Skeletal muscle tissue (tissue), 4 donors: Measurements from ENCODE around the gene SLC29A1. TPM values are rescaled to one million over a fixed set of nuclear protein-coding genes. Genes with fewer than 3 reads are reported as not detected.

Experiments
- H3K27ac ChIP-seq: one replicate; pipeline ENCODE4 v1.7.0; 2013; ENCODE audit warnings: mild to moderate bottlenecking, low read depth, low read length, inconsistent platforms
- H3K27me3 ChIP-seq, 3 donors: one replicate each; pipeline ENCODE4 v1.7.0; 2013; ENCODE audit warnings: low read length in 3 of 3; ENCODE audit not compliant: control insufficient read depth in 3 of 3, insufficient read depth in 3 of 3
- H3K36me3 ChIP-seq, 3 donors: one replicate each; pipeline ENCODE4 v1.7.0; 2013; ENCODE audit warnings: low read length in 3 of 3; ENCODE audit not compliant: control insufficient read depth in 3 of 3, insufficient read depth in 3 of 3
- H3K4me1 ChIP-seq, 3 donors: one replicate each; pipeline ENCODE4 v1.7.0; 2013; ENCODE audit warnings: low read length in 3 of 3, mild to moderate bottlenecking in 3 of 3; ENCODE audit not compliant: control insufficient read depth in 3 of 3, insufficient read depth in 3 of 3
- H3K4me3 ChIP-seq, 3 donors: one replicate each; pipeline ENCODE4 v1.7.0; 2013; ENCODE audit warnings: low read length in 3 of 3
- H3K9ac ChIP-seq, 3 donors: one replicate each; pipeline ENCODE4 v1.7.0; 2013; ENCODE audit warnings: low read length in 3 of 3, mild to moderate bottlenecking in 3 of 3, moderate library complexity in 2 of 3, low read depth in 1 of 3
- H3K9me3 ChIP-seq, 3 donors: one replicate each; pipeline ENCODE4 v1.7.0; 2013; ENCODE audit warnings: low read length in 3 of 3; ENCODE audit not compliant: control insufficient read depth in 3 of 3
- total RNA-seq: library from RNA; depleted of rRNA; stranded (reverse); fragments of >200 nt; gene quantifications from one replicate; pipeline ENCODE4 v1.2.3, GENCODE V29; 2014
- donor health status: Osteomylitis.

SLC29A1 gene
- total RNA-seq = 14.6 TPM

DNA sequence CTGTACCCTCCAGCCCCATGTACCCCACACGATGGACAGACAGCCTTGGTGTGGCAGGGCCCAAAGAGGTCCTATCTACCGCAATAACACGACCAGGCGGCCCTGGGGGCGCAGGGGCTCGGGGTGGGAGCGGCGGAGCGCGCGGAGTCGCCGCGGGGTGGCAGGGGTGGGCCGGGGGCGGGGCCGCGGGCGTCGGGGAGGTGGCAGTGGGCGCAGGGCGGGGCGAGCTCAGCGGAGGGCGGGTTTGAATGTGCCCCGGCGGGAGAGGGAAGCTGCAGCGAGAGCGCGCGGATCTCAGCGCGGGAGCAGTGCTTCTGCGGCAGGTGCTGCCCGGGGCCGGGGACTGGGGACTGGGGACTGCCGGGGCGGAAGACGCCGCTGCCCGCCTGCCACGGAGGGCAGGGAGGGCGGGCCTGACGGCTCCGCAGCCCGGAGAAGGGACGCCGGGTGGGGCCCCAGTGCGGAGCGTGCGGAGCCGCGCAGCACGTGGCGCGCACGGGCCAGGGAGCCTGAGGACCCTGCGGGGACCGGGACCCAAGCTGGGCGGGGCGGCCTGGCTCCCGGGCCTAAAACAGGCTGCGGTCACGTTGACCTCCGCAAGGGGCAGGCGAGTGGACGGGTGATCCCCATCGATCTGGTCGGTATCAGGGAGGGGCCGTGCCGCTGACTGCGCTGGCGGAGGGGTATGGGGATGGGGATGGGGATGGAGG, at the start of gene SLC29A1:
TSS of gene SLC29A1 (plus strand) at position 277 of the 710 bp plus-strand sequence. CDS start 3,719 bp downstream, outside the sequence.
- no peaks in the 10 kb centered on the region for H3K27me3 ChIP-seq
- H3K9me3 ChIP-seq = no peaks in the 10 kb centered on the region
- peak within 1 kb of the TSS; percentile 94 for H3K27ac ChIP-seq
- H3K4me1 ChIP-seq = peaks cover 72 to 75% (median 74%) of the 10 kb centered on the region in 3 donors
- H3K9ac ChIP-seq = peak within 1 kb of the TSS; percentile 65 to 99 (median 74)
- peaks cover 0 to 2% (median 0%) of the 10 kb centered on the region in 3 donors for H3K36me3 ChIP-seq
- H3K4me3 ChIP-seq = peak within 1 kb of the TSS; percentile 66 to 76 (median 73)

- H3K27ac ChIP-seq = no peak overlapping the region
- no peak overlapping the region for H3K4me3 ChIP-seq
These were observed 47.1 kb upstream of the SLC29A1 start for GRCh38 chr6:44176130-44176761.

GRCh38 chr6:44176762-44177509, 46.5 kb upstream of the SLC29A1 start:
- H3K27ac ChIP-seq = no peak overlapping the region
- H3K27me3 ChIP-seq = no peaks in the 10 kb centered on the region
- no peak overlapping the region for H3K9ac ChIP-seq
- H3K4me3 ChIP-seq = no peak overlapping the region
- H3K4me1 ChIP-seq = peaks cover 6 to 16% (median 15%) of the 10 kb centered on the region in 3 donors
- H3K36me3 ChIP-seq = no peaks in the 10 kb centered on the region
- no peaks in the 10 kb centered on the region for H3K9me3 ChIP-seq

More at GRCh38 chr6:44176130-44176761, 47.1 kb upstream of the SLC29A1 start:
- Histone ChIP-seq H3K9ac (no peak overlapping the region), H3K36me3 (no peaks in the 10 kb centered on the region), H3K9me3 (no peaks in the 10 kb centered on the region), H3K4me1 (peaks cover 6 to 16% (median 15%) of the 10 kb centered on the region in 3 donors), H3K27me3 (no peaks in the 10 kb centered on the region)

GRCh38 chr6:44177691-44178423, 45.5 kb upstream of the SLC29A1 start:
- Histone ChIP-seq H3K4me3 (no peak overlapping the region), H3K4me1 (peaks cover 2 to 13% (median 11%) of the 10 kb centered on the region in 3 donors), H3K27ac (peak overlapping the region; percentile 30), H3K27me3 (no peaks in the 10 kb centered on the region), H3K9me3 (no peaks in the 10 kb centered on the region), H3K36me3 (no peaks in the 10 kb centered on the region), H3K9ac (no peak overlapping the region)

DNA sequence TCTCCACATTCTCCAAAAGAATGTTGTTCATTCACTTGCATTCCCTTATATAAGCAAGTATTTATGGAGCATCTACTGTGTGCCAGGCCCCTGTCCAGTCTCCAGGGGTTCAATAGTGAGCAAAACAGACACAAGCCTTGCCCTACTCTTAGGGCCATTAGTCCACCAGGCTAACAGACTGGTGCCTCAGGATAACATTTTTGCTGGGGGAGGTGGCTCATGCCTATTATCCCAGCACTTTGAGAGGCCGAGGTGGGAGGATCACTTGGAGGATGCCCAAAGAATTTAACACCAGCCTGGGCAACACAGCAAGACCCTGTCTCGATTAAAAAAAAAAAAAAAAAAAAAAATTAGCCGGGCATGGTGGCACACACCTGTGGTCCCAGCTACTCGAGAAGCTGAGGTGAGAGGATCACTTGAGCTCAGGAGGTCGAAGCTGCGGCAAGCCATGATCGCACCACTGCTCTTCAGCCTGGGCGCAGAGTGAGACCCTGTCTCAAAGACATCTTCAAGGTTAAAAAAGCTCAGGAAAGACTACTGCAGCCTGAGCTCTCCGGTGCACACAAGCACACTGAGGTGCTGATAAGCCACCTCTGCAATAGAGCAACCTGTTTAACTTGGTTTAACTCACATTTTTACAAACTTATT, 44.8 kb upstream of the SLC29A1 start:
- peaks cover 0 to 11% (median 8%) of the 10 kb centered on the region in 3 donors for H3K4me1 ChIP-seq
- H3K9me3 ChIP-seq = no peaks in the 10 kb centered on the region
- H3K4me3 ChIP-seq = no peak overlapping the region
- peak overlapping the region; percentile 30 for H3K27ac ChIP-seq
- H3K9ac ChIP-seq = no peak overlapping the region
- no peaks in the 10 kb centered on the region for H3K36me3 ChIP-seq
- no peaks in the 10 kb centered on the region for H3K27me3 ChIP-seq

GRCh38 chr6:44179072-44179536, 44.3 kb upstream of the SLC29A1 start:
- Histone ChIP-seq H3K36me3 (no peaks in the 10 kb centered on the region), H3K4me1 (peaks cover 0 to 11% (median 8%) of the 10 kb centered on the region in 3 donors), H3K9ac (no peak overlapping the region), H3K27ac (no peak overlapping the region), H3K9me3 (no peaks in the 10 kb centered on the region), H3K27me3 (no peaks in the 10 kb centered on the region), H3K4me3 (no peak overlapping the region)

GRCh38 chr6:44179648-44180047, 43.7 kb upstream of the SLC29A1 start:
- Histone ChIP-seq H3K36me3 (no peaks in the 10 kb centered on the region), H3K4me3 (no peak overlapping the region), H3K27ac (no peak overlapping the region), H3K27me3 (no peaks in the 10 kb centered on the region), H3K9me3 (no peaks in the 10 kb centered on the region), H3K9ac (no peak overlapping the region), H3K4me1 (peaks cover 0 to 11% (median 8%) of the 10 kb centered on the region in 3 donors)

GRCh38 chr6:44180406-44180805, 43.0 kb upstream of the SLC29A1 start:
- H3K9me3 ChIP-seq = no peaks in the 10 kb centered on the region
- no peaks in the 10 kb centered on the region for H3K36me3 ChIP-seq
- H3K27me3 ChIP-seq = no peaks in the 10 kb centered on the region
- no peak overlapping the region for H3K9ac ChIP-seq
- no peak overlapping the region for H3K27ac ChIP-seq
- H3K4me1 ChIP-seq = peaks cover 0 to 11% (median 8%) of the 10 kb centered on the region in 3 donors
- no peak overlapping the region for H3K4me3 ChIP-seq

DNA sequence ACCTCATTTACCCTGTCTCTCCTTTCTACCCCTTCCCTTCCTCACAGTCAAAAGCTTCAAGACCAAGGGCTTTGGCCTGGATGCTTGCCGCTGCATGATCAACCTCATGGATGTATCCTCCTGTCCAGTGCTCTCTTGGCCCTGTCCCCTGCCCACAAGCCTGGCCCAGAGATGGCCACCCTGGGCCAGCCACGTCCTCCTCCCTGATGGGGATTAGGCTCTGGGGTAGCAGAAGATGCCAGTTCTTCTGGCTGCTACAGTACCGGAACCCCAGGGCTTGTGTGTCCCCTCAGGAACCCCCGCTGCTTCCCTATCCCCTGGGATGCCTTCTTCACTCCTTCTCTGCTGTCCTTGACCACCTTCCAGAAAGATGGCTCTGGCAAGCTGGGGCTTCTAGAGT, 42.5 kb upstream of the SLC29A1 start:
- Histone ChIP-seq H3K27ac (no peak overlapping the region), H3K9me3 (no peaks in the 10 kb centered on the region), H3K9ac (no peak overlapping the region), H3K4me3 (no peak overlapping the region), H3K4me1 (peaks cover 0 to 11% (median 8%) of the 10 kb centered on the region in 3 donors), H3K27me3 (no peaks in the 10 kb centered on the region), H3K36me3 (no peaks in the 10 kb centered on the region)
